ENCODE measurements around the gene PDLIM1.

DNA sequence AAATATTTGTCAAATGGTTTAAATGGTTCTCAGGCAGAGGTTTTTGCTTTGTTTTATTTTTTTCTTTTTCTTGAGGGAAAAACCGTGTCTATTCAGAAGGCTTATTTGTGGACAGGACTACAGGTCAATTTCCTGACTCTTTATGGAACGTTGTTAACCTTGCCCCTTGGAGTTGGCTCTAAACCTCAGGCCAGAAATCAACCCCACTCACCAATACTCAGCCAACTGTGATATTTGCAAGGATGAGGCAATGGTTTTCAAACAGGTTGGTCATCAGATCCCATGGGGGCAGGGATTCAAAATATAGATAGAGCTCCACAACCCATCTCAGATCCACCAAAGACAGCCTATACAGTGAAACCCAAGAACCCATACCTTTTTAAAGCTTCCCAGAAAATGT, 10.2 kb downstream of the PDLIM1 start:
- TF ChIP-seq, protein P1, sequence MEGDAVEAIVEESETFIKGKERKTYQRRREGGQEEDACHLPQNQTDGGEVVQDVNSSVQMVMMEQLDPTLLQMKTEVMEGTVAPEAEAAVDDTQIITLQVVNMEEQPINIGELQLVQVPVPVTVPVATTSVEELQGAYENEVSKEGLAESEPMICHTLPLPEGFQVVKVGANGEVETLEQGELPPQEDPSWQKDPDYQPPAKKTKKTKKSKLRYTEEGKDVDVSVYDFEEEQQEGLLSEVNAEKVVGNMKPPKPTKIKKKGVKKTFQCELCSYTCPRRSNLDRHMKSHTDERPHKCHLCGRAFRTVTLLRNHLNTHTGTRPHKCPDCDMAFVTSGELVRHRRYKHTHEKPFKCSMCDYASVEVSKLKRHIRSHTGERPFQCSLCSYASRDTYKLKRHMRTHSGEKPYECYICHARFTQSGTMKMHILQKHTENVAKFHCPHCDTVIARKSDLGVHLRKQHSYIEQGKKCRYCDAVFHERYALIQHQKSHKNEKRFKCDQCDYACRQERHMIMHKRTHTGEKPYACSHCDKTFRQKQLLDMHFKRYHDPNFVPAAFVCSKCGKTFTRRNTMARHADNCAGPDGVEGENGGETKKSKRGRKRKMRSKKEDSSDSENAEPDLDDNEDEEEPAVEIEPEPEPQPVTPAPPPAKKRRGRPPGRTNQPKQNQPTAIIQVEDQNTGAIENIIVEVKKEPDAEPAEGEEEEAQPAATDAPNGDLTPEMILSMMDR (IDR thresholded peaks at IDR 0.05): no peak
- TF ChIP-seq ZFX (IDR thresholded peaks at IDR 0.05; ENCODE audit: borderline replicate concordance): no peak
